Tibial nerve (tissue), 4 donors: ENCODE data around the gene H19. TPM values are rescaled to one million over a fixed set of nuclear protein-coding genes. Genes with fewer than 3 reads are reported as not detected.

Source experiments
- DNase-seq, 2 donors: peaks; one replicate each; pipeline ENCODE4 v3.0.0-alpha.2; 2019; ENCODE audit warnings: low spot score in 2 of 2
- H3K27ac ChIP-seq, 4 donors: fragments of 200-600 bp; sonication (generic) in 3 of 4; one replicate each; pipeline ENCODE4 v1.5.1; 2017 to 2019; ENCODE audit warnings: mild to moderate bottlenecking in 1 of 4
- H3K27me3 ChIP-seq, 2 donors: fragments of 200-600 bp; sonication (generic) in 1 of 2; one replicate each; pipeline versions ENCODE4 v1.5.1 to v1.6.0; 2017 to 2019
- H3K36me3 ChIP-seq, 3 donors: fragments of 200-600 bp; sonication (generic); one replicate each; pipeline ENCODE4 v1.5.1; 2018 to 2019
- H3K4me1 ChIP-seq, 4 donors: fragments of 200-600 bp; sonication (generic) in 3 of 4; one replicate each; pipeline ENCODE4 v1.5.1; 2017 to 2019
- H3K4me3 ChIP-seq, 4 donors: fragments of 200-600 bp; sonication (generic) in 3 of 4; one replicate each; pipeline ENCODE4 v1.5.1; 2017 to 2019; ENCODE audit warnings: mild to moderate bottlenecking in 1 of 4, moderate library complexity in 1 of 4
- H3K9me3 ChIP-seq, 4 donors: fragments of 200-600 bp; sonication (generic) in 3 of 4; one replicate each; pipeline ENCODE4 v1.5.1; 2017 to 2019
- CTCF ChIP-seq, 5 experiments: fragments of 200-600 bp in 3 of 5; fragments of 450-650 bp in 2 of 5; sonication (generic) in 3 of 5; IDR thresholded peaks; one replicate each; pipeline ENCODE4 v1.5.1; 2016 to 2019; ENCODE audit warnings: antibody characterized with exemption in 5 of 5, mild to moderate bottlenecking in 3 of 5, moderate library complexity in 2 of 5
- EP300 ChIP-seq, 2 donors: sonication (generic); formaldehyde crosslinking; IDR thresholded peaks; one replicate each; pipeline ENCODE4 v1.6.1; 2017; ENCODE audit warnings: antibody characterized with exemption in 2 of 2, mild to moderate bottlenecking in 1 of 2
- POLR2A ChIP-seq, 2 donors: fragments of 450-650 bp; IDR thresholded peaks; one replicate each; pipeline ENCODE4 v1.6.1; 2017; ENCODE audit warnings: antibody characterized with exemption in 2 of 2, mild to moderate bottlenecking in 2 of 2, moderate library complexity in 2 of 2
- WGBS, 2 donors: methylation state at CpG; one replicate each; pipeline ENCODE4 v1.1.5; 2018; 5-methylcytosine and 5-hydroxymethylcytosine counted together
- total RNA-seq, 4 donors: library from RNA; depleted of rRNA; stranded (reverse); fragments of >200 nt; gene quantifications; one replicate each; pipeline ENCODE4 v1.1.0, GENCODE V29; 2016

The H19 gene
- total RNA-seq, 4 donors from 2014 or later = 355 to 642 (median 407) TPM

- Histone ChIP-seq H3K9me3 (no peaks in the 10 kb centered on the region), H3K27ac (no peak overlapping the region), H3K27me3 (no peaks in the 10 kb centered on the region), H3K4me3 (no peak overlapping the region), H3K4me1 (no peaks in the 10 kb centered on the region), H3K36me3 (no peaks in the 10 kb centered on the region)
- 90% methylated on average over 12 of the region's 26 CpGs; no CpG with 5 or more reads in 1 of the 2 donors for WGBS, 2 donors
- DNase-seq = no peak
- TF ChIP-seq EP300 (IDR thresholded peaks at IDR 0.05) (no peak), POLR2A (IDR thresholded peaks at IDR 0.05) (no peak), CTCF (IDR thresholded peaks at IDR 0.05) (no peak)
Observed at GRCh38 chr11:1992111-1992510, 5.5 kb downstream of the H19 start.

- Histone ChIP-seq H3K27me3 (no peaks in the 10 kb centered on the region), H3K27ac (no peak overlapping the region), H3K9me3 (no peaks in the 10 kb centered on the region), H3K36me3 (no peaks in the 10 kb centered on the region), H3K4me1 (no peaks in the 10 kb centered on the region), H3K4me3 (no peak overlapping the region)
- no CpG with 5 or more reads among the region's 29 CpGs for WGBS, 2 donors
- DNase-seq = no peak
- TF ChIP-seq POLR2A (IDR thresholded peaks at IDR 0.05) (no peak), EP300 (IDR thresholded peaks at IDR 0.05) (no peak), CTCF (IDR thresholded peaks at IDR 0.05) (no peak)
Observed at GRCh38 chr11:1990872-1991578, 6.6 kb downstream of the H19 start.

- no peaks in the 10 kb centered on the region for H3K27me3 ChIP-seq
- no peak overlapping the region for H3K27ac ChIP-seq
- no peak for DNase-seq
- no peaks in the 10 kb centered on the region for H3K36me3 ChIP-seq
- no peaks in the 10 kb centered on the region for H3K4me1 ChIP-seq
- TF ChIP-seq EP300 (IDR thresholded peaks at IDR 0.05) = no peak
- no peak for TF ChIP-seq CTCF (IDR thresholded peaks at IDR 0.05)
- TF ChIP-seq POLR2A (IDR thresholded peaks at IDR 0.05) = no peak
- H3K4me3 ChIP-seq = no peak overlapping the region
- WGBS, 2 donors = no CpG with 5 or more reads among the region's 15 CpGs
- no peaks in the 10 kb centered on the region for H3K9me3 ChIP-seq
Observed at GRCh38 chr11:1989953-1990352, 7.7 kb downstream of the H19 start.

GRCh38 chr11:1988667-1989317 lies 8.8 kb downstream of the H19 start:
- Histone ChIP-seq H3K9me3 (no peaks in the 10 kb centered on the region), H3K4me3 (no peak overlapping the region), H3K36me3 (no peaks in the 10 kb centered on the region), H3K4me1 (no peaks in the 10 kb centered on the region), H3K27ac (no peak overlapping the region), H3K27me3 (no peaks in the 10 kb centered on the region)
- no CpG with 5 or more reads among the region's 24 CpGs for WGBS, 2 donors
- DNase-seq = no peak
- TF ChIP-seq CTCF (IDR thresholded peaks at IDR 0.05) (no peak), POLR2A (IDR thresholded peaks at IDR 0.05) (no peak), EP300 (IDR thresholded peaks at IDR 0.05) (no peak)

GRCh38 chr11:1988174-1988573 lies 9.5 kb downstream of the H19 start:
- TF ChIP-seq EP300 (IDR thresholded peaks at IDR 0.05) = no peak
- TF ChIP-seq POLR2A (IDR thresholded peaks at IDR 0.05) = no peak
- TF ChIP-seq CTCF (IDR thresholded peaks at IDR 0.05) = no peak
- no peaks in the 10 kb centered on the region for H3K36me3 ChIP-seq
- H3K27ac ChIP-seq = no peak overlapping the region
- H3K9me3 ChIP-seq = no peaks in the 10 kb centered on the region
- no CpG with 5 or more reads among the region's 11 CpGs for WGBS, 2 donors
- H3K4me1 ChIP-seq = no peaks in the 10 kb centered on the region
- H3K27me3 ChIP-seq = no peaks in the 10 kb centered on the region
- DNase-seq = no peak
- H3K4me3 ChIP-seq = no peak overlapping the region
